Measurements from ENCODE around the gene STK10.

STK10 gene

GRCh38 chr5:172146748-172147092 is 41.3 kb downstream of the STK10 start:
- TF ChIP-seq CTCF (conservative IDR thresholded peaks at IDR 0.05; ENCODE audit: low read length): no peak
- no peak overlapping the region for H3K4me3 ChIP-seq (ENCODE audit: low read length)
- DNase-seq (ENCODE audit: low read depth): no peak

GRCh38 chr5:172145870-172146747 is 41.9 kb downstream of the STK10 start:
- no peak for TF ChIP-seq CTCF (conservative IDR thresholded peaks at IDR 0.05; ENCODE audit: low read length)
- no peak overlapping the region for H3K4me3 ChIP-seq (ENCODE audit: low read length)
- no peak for DNase-seq (ENCODE audit: low read depth)

GRCh38 chr5:172144931-172145869 is 42.8 kb downstream of the STK10 start:
- H3K4me3 ChIP-seq (ENCODE audit: low read length): no peak overlapping the region
- DNase-seq (ENCODE audit: low read depth): no peak
- TF ChIP-seq CTCF (conservative IDR thresholded peaks at IDR 0.05; ENCODE audit: low read length): no peak

GRCh38 chr5:172144291-172144815 is 43.7 kb downstream of the STK10 start:
- peak; percentile 21 for DNase-seq (ENCODE audit: low read depth)
- TF ChIP-seq CTCF (conservative IDR thresholded peaks at IDR 0.05; ENCODE audit: low read length): no peak
- no peak overlapping the region for H3K4me3 ChIP-seq (ENCODE audit: low read length)

GRCh38 chr5:172143875-172144274 is 44.1 kb downstream of the STK10 start:
- no peak for DNase-seq (ENCODE audit: low read depth)
- no peak overlapping the region for H3K4me3 ChIP-seq (ENCODE audit: low read length)
- TF ChIP-seq CTCF (conservative IDR thresholded peaks at IDR 0.05; ENCODE audit: low read length): no peak

- no peak for DNase-seq (ENCODE audit: low read depth)
- no peak for TF ChIP-seq CTCF (conservative IDR thresholded peaks at IDR 0.05; ENCODE audit: low read length)
- no peak overlapping the region for H3K4me3 ChIP-seq (ENCODE audit: low read length)
Measured at GRCh38 chr5:172142709-172143215, 45.3 kb downstream of the STK10 start.

All from AG10803 (cell line).